ENCODE results near the gene GTPBP3.
"Not testable (repeated sequence)": the region's sequence is repeated elsewhere in the genome, so short reads cannot be mapped to it uniquely, and the experiment has no call there.

GTPBP3 gene

GRCh38 chr19:17341845-17342244 lies 4.5 kb downstream of the GTPBP3 start:
- DNase-seq: no peak

GRCh38 chr19:17346109-17346671 lies 8.8 kb downstream of the GTPBP3 start:
- peak; percentile 89 for DNase-seq

DNA sequence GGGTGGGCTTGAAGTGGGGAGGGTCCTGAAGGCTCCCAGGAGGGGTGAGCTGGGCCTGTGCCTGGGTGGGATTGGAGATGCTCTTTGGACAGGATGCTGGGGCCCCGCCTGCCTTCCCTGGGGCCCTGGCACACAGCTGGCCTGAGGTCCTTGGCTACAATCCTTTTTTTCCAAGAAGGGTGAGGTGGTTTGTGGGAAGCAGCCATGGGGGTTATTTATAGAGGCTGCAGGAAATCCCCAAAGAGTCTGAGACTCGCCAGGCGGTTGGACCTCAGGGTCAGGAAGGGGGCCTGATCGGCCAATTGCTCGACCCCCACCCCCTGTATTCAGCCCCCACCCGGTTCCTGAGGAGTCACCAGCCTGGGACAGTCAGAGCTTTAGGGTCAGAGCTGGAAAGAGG lies 10.0 kb downstream of the GTPBP3 start:
- DNase-seq: no peak

- no peak for DNase-seq
Measured at GRCh38 chr19:17347877-17348276, 10.5 kb downstream of the GTPBP3 start.

GRCh38 chr19:17348700-17349099 lies 11.3 kb downstream of the GTPBP3 start:
- peak; percentile 43 for DNase-seq

DNA sequence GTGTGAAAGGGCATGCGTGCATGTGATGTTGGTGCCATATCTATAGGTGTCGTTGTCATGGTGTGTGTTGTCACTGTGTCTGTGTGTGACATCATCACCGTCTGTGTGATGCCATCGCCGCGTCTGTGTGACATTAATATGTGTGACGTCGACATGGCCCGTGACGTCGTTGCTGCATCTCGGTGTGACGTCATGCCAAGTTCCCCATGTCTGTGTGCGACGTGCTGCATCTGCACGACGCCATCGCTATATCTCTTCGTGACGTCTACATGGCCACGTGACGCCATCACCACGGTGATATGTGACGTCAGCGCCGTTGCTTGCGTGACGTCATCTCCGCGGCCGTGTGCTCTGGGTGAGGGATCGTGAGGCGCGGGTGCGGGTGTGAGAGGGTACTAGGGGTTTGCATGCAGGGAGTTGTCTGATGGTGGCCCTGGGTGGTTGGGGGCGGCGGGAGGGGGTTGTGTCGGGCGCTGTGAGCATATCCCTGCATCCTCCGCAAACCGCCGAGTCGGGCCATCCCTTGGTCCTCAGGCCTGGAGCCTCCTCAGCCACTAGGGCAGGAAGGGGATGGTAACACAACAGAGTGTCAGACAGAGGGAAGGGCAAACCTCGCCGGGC lies 14.6 kb downstream of the GTPBP3 start:
- DNase-seq: peak; percentile 50

GRCh38 chr19:17352608-17353280 lies 15.4 kb downstream of the GTPBP3 start:
- DNase-seq: no peak

GRCh38 chr19:17353386-17353785 lies 16.0 kb downstream of the GTPBP3 start:
- no peak for DNase-seq

DNA sequence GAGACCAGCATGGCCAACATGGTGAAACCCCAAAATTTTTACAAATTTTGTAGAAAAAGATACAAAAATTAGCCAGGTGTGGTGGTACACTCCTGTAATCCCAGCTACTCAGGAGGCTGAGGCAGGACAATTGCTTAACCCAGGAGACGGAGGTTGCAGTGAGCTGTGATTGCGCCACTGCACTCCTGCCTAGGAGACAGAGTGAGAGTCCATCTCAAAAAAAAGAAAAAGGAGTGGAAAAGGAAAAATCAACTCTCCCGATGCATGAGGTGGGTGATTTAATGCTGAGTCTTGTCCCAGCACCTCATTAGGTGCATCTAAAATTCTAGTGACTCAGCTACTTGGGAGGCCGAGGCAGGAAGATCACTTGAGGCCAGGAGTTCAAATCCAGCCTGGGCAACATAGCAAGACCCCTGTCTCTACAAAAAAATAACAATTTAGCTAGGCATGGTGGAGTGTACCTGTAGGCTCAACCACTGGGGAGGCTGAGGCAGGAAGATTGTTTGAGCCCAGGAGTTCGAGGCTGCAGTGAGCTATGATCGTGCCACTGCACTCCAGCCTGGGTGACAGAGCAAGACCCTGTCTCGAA lies 19.8 kb downstream of the GTPBP3 start:
- no peak for DNase-seq

DNA sequence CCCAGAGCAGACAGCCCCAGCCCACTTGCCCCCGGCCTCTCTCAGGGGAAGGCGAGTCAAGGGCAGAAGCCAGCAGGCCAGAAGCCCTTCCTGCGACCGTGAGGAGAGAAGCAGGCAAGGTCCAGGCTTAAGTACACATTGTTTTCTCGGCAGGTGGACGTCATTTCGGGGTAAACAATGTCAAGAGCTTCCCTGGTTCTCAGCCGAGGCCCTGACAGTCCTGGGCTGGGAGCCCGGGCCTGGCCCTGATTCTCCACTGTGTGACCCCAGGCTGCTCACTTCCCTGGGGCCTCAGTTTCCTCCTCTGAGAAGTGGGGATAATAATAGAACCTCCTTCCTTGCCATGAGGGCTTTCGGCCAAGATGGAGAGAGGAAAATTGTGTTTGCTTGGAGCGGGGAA lies 20.4 kb downstream of the GTPBP3 start:
- no peak for DNase-seq

GRCh38 chr19:17358395-17358794 lies 21.0 kb downstream of the GTPBP3 start:
- no peak for DNase-seq

DNA sequence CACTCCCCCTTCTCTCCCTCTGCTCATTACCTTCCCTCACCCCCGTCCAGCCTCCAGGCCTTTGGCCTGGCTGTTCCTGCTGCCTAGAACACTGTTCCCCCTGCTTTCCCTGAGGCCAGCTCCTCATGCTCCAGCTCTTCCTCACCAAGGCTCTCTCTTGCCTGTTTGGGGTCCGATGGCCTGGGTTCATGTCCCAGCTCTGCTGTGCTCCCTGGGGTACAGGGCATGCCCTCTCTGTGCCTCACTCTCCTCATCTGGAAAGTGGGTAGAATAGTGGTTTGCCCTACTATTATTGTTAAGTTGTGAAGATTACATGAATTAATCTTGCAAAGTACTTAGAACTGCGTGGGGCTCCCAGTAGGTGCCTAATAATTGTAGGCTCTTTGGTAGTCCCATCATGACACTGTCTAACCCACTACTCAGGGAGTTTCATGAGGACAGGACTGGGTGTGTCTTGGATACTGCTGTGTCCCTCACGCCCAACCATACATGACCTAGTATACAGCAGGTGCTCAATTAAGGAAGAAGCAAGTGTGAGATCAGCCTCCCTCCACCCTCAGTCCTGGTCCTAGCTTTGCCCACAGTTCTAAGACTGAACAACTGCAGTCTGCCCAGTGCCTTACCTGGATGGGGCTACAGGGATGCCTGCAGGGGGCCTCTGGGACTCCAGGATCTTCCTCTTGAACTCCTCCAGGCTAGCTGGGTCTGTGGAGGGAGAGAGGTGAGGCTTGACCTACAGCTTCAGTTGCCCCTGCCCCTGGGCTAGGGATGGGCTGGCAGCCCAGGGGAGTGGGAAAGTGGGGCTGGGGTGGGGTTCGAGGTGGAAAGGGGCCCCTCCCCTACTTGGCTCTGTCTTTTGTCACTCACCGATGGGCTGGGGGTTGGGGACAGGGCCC lies 22.8 kb downstream of the GTPBP3 start:
- no peak for DNase-seq

- not testable (repeated sequence) for DNase-seq
Measured at GRCh38 chr19:17363852-17364605, 26.7 kb downstream of the GTPBP3 start.

DNA sequence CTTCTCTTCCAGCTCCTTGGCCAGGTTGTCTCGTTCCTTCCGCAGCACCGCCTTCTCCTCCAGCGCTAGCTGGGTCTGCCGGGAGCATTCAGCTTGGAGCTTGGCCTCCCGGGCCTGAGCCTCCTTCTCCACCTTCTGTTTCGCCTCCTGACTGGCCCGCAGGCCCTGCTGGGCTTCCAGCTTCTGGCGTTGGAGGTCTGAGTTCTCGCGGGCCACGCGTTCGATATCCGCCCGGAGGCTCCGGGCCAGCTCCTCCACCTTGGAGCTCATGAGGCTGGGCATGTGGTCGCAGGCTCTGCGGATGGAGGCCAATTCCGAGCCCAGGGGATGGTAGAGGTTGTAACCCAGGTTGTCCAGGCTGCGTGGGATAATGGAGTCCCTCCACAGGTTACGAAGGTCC lies 28.0 kb downstream of the GTPBP3 start:
- DNase-seq: no peak

- DNase-seq: no peak
Measured at GRCh38 chr19:17370026-17370587, 32.8 kb downstream of the GTPBP3 start.

GRCh38 chr19:17376935-17377600 lies 39.7 kb downstream of the GTPBP3 start, which contains the start of gene PLVAP:
PLVAP (minus strand) TSS chr19:17377342; CDS start chr19:17377288, 54 bp downstream.
- no peak for DNase-seq

DNA sequence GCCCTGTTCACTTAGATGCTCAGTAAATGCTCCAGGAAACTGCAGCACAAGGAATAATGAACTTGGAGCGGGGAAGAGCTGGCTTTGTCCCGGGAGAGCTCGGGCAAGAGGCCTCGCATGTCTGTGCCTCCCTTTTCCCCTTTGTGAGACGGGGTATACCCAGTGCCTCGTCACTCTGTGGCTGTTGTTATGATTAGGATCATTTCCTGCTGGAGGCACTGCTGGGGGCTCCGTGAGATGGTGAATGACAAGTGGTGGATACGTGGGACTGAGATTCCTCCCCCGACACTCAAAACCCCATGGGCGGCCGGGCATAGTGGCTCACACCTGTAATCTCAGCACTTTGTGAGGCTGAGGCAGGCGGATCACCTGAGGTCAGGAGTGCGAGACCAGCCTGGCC lies 40.9 kb downstream of the GTPBP3 start:
- DNase-seq: no peak

DNA sequence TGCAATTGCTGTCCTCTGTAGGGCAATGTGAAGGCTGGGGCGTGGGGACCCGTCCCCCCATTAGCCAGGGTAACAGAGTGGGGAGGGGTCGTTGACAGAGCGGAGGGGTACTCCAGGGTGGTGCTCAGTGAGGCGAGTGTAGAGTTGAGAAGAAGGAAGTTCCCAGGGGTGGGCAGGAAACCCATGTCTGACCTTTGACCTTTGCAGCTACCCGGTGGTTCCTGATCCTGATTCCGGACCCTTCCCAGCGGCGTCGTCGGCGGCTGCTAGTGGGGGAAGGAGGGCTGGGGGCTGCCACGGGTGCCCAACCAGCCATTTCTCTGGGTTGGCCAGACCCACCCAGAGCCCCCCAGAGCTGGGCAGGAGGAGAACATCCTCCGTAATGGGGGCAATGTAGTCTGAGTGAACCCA lies 41.9 kb downstream of the GTPBP3 start:
- DNase-seq: no peak

DNA sequence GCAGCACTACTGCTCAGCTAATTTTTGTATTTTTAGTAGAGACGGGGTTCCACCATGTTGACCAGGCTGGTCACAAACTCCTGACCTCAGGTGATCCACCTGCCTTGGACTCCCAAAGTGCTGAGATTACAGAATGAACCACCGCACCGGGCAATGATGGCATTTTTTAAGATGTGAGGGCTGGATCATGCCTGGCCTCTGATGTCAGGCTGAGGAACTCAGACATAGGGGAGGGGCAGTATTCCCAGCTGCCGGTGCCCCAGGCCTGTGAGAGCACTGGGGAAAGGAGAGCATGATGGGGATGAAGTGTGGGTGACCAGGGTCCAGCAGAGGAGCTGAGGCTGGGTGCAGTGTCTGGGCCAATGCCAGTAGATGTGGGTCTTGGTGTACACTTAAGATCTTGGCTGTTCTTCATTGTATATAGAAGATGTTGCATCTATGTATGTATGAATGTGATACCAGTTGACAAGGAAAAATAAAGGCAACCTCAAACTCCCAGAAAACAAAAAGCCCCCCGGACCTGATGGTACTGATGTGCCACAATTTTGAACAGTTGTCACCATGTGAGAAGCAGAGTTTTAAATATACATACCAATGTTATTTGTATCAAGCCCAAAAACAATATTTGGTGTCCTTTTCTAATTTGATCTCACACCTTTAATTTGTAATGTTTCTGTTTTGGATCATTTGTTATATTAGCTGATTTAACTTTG lies 43.2 kb downstream of the GTPBP3 start:
- DNase-seq: no peak

GRCh38 chr19:17385878-17386611 lies 48.7 kb downstream of the GTPBP3 start:
- peak; percentile 84 for DNase-seq

All from NCI-H82 (cell line).